Central memory CD8-positive, alpha-beta T cell (primary cell): ENCODE results near the gene ARHGEF2.
"Not testable (repeated sequence)": the region's sequence is repeated elsewhere in the genome, so short reads cannot be mapped to it uniquely, and the experiment has no call there.

Experiments used
- ATAC-seq: fragments of 150-1000 bp; cut with Tn5 transposase; replicated peaks from 2 replicates; pipeline ENCODE4 v1.10.0; 2022; ENCODE audit warnings: mild to moderate bottlenecking, moderate FRiP score, moderate number of reproducible peaks; ENCODE audit not compliant: poor library complexity, severe bottlenecking; ENCODE audit errors: extremely low read depth
- DNase-seq, 2 donors: peaks; one replicate each; pipeline ENCODE4 v3.0.0; 2021; ENCODE audit warnings: low spot score in 2 of 2
- H3K27ac Mint-ChIP-seq: one replicate; pipeline ENCODE4 v1.8.0; 2022; ENCODE audit warnings: low read depth, mild to moderate bottlenecking, moderate library complexity, mixed read lengths
- H3K27me3 Mint-ChIP-seq: one replicate; pipeline ENCODE4 v1.8.0; 2022; ENCODE audit warnings: mixed read lengths
- H3K36me3 Mint-ChIP-seq: one replicate; pipeline ENCODE4 v1.8.0; 2022; ENCODE audit warnings: mild to moderate bottlenecking, moderate library complexity, mixed read lengths; ENCODE audit not compliant: insufficient read depth
- H3K4me1 Mint-ChIP-seq: one replicate; pipeline ENCODE4 v1.8.0; 2022; ENCODE audit warnings: mixed read lengths
- H3K4me3 Mint-ChIP-seq: one replicate; pipeline ENCODE4 v1.8.0; 2022; ENCODE audit warnings: mild to moderate bottlenecking, moderate library complexity, mixed read lengths
- H3K9me3 Mint-ChIP-seq: one replicate; pipeline ENCODE4 v1.8.0; 2022; ENCODE audit warnings: mixed read lengths

The ARHGEF2 gene

GRCh38 chr1:156004843-156005584 lies 26.7 kb upstream of the ARHGEF2 start:
- peak overlapping the region; percentile 38 for H3K27ac Mint-ChIP-seq

GRCh38 chr1:156003923-156004188 lies 25.5 kb upstream of the ARHGEF2 start:
- no peaks in the 10 kb centered on the region for H3K9me3 Mint-ChIP-seq
- no peak overlapping the region for H3K4me3 Mint-ChIP-seq
- DNase-seq (no peak), ATAC-seq (no peak)
- H3K27me3 Mint-ChIP-seq = no peaks in the 10 kb centered on the region
- H3K36me3 Mint-ChIP-seq = peaks cover 20% of the 10 kb centered on the region
- peaks cover 33% of the 10 kb centered on the region for H3K4me1 Mint-ChIP-seq
- H3K27ac Mint-ChIP-seq = no peak overlapping the region

More at GRCh38 chr1:156004843-156005584, 26.7 kb upstream of the ARHGEF2 start:
- Mint-ChIP-seq H3K9me3 (no peaks in the 10 kb centered on the region), H3K27me3 (no peaks in the 10 kb centered on the region), H3K4me3 (peak overlapping the region; percentile 46), H3K36me3 (peaks cover 30% of the 10 kb centered on the region), H3K4me1 (peaks cover 33% of the 10 kb centered on the region)
- DNase-seq (peak in 1 of 2 donors; percentile 26), ATAC-seq (peak; percentile 91)

GRCh38 chr1:156002188-156002911 lies 24.0 kb upstream of the ARHGEF2 start:
- Mint-ChIP-seq H3K36me3 (peaks cover 9% of the 10 kb centered on the region), H3K27me3 (no peaks in the 10 kb centered on the region), H3K4me3 (no peak overlapping the region), H3K9me3 (no peaks in the 10 kb centered on the region), H3K4me1 (peaks cover 28% of the 10 kb centered on the region), H3K27ac (peak overlapping the region; percentile 65)
- ATAC-seq (no peak), DNase-seq (no peak)

DNA sequence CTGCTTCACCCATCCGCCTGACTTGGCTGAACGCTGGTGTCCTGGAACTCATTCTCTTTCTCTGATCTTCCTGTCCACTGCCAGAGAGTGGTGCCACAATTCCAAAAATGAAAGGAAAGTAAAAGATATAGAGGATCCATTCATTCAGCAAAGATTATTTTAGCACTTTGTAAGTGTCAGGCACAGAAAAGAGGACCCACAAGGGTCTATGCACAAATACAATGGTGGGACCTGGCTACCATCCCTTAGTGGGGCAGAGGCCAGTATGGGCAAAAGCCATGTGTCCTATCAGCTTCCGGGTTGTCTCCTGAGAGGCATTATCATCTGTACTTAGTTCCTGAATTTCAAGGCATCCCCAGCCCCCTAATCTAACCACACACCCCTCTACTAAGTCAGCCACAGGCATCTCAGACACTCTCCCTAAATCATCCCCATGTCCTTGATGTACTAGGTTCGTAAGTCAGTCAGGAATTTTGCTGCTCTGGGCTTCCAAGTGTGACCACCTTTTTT lies 23.4 kb upstream of the ARHGEF2 start:
- peak overlapping the region; percentile 65 for H3K27ac Mint-ChIP-seq

DNA sequence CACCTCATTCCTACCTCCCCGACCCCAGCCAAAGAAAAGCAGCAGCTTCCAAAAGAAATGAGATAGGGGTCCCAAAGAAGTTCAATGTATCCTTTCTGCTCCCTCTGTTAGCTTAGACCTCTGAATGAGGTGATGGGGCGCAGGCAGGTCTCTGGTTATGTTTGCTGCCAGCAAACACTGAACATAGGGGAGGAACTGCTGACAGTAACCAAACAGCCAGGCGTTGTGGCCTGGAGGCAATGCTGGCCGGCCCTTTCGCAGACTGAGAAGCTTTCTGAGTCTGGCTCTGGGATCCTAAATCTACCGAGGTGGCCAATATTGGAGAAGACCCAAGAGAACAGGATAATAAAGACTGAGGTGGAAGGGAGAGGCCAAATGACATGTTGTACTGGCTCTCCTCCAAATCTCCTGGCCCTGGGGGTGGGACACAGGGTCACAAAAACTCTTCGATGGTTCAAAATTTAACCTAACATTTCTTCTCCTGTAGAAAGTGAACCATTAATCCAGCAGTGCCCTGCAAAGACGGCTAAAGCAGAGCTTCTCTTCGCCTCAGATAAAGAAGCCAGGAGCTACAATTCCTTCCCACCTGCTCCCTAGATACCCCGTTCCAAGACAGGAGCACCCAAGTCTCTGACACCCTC lies 22.8 kb upstream of the ARHGEF2 start:
- H3K4me1 Mint-ChIP-seq = peaks cover 22% of the 10 kb centered on the region
- H3K36me3 Mint-ChIP-seq = peaks cover 3% of the 10 kb centered on the region
- no peak overlapping the region for H3K4me3 Mint-ChIP-seq
- H3K27ac Mint-ChIP-seq = peak overlapping the region; percentile 65
- no peak for ATAC-seq
- H3K9me3 Mint-ChIP-seq = no peaks in the 10 kb centered on the region
- H3K27me3 Mint-ChIP-seq = no peaks in the 10 kb centered on the region
- DNase-seq = no peak

More for the DNA sequence above, 23.4 kb upstream of the ARHGEF2 start:
- DNase-seq = no peak
- ATAC-seq = no peak
- H3K9me3 Mint-ChIP-seq = no peaks in the 10 kb centered on the region
- H3K4me1 Mint-ChIP-seq = peaks cover 26% of the 10 kb centered on the region
- H3K36me3 Mint-ChIP-seq = peaks cover 4% of the 10 kb centered on the region
- no peaks in the 10 kb centered on the region for H3K27me3 Mint-ChIP-seq
- no peak overlapping the region for H3K4me3 Mint-ChIP-seq

GRCh38 chr1:155999964-156000363 lies 21.6 kb upstream of the ARHGEF2 start:
- Mint-ChIP-seq H3K36me3 (no peaks in the 10 kb centered on the region), H3K4me3 (no peak overlapping the region), H3K9me3 (no peaks in the 10 kb centered on the region), H3K4me1 (peaks cover 15% of the 10 kb centered on the region), H3K27me3 (no peaks in the 10 kb centered on the region), H3K27ac (no peak overlapping the region)
- ATAC-seq (no peak), DNase-seq (no peak)

DNA sequence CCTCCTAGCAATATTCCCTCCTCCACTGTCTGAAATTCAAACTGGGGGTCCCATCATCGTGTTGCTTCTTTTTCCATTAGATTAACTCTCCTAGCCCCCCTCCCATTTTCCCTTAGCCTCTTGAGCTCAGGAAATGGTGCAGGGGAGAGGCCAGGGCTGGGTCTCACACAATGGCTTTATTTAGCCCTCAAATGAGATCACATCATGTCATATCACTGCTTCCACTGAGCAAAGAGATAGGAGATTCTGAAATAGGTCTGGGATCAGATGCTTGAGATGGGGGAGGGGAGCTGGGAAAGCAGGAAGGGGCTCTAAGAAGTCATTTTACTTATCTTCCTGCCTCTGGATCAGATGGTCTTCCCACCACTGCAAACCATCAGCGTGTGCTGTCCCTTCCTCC lies 17.8 kb upstream of the ARHGEF2 start:
- ATAC-seq = no peak
- H3K36me3 Mint-ChIP-seq = no peaks in the 10 kb centered on the region
- no peak overlapping the region for H3K4me3 Mint-ChIP-seq
- no peak for DNase-seq
- no peaks in the 10 kb centered on the region for H3K27me3 Mint-ChIP-seq
- no peaks in the 10 kb centered on the region for H3K9me3 Mint-ChIP-seq
- H3K27ac Mint-ChIP-seq = no peak overlapping the region
- H3K4me1 Mint-ChIP-seq = no peaks in the 10 kb centered on the region

GRCh38 chr1:155993595-155993994 lies 15.2 kb upstream of the ARHGEF2 start:
- no peaks in the 10 kb centered on the region for H3K27me3 Mint-ChIP-seq
- DNase-seq (no peak), ATAC-seq (no peak)
- no peaks in the 10 kb centered on the region for H3K36me3 Mint-ChIP-seq
- H3K9me3 Mint-ChIP-seq = no peaks in the 10 kb centered on the region
- no peak overlapping the region for H3K27ac Mint-ChIP-seq
- peaks cover 12% of the 10 kb centered on the region for H3K4me1 Mint-ChIP-seq
- no peak overlapping the region for H3K4me3 Mint-ChIP-seq

- Mint-ChIP-seq H3K4me1 (peaks cover 14% of the 10 kb centered on the region), H3K27ac (no peak overlapping the region), H3K4me3 (no peak overlapping the region), H3K9me3 (no peaks in the 10 kb centered on the region), H3K27me3 (no peaks in the 10 kb centered on the region), H3K36me3 (no peaks in the 10 kb centered on the region)
- DNase-seq (no peak), ATAC-seq (peak; percentile 29)
Measured at GRCh38 chr1:155990005-155990739, 11.8 kb upstream of the ARHGEF2 start.

- Mint-ChIP-seq H3K27me3 (no peaks in the 10 kb centered on the region), H3K36me3 (no peaks in the 10 kb centered on the region), H3K9me3 (no peaks in the 10 kb centered on the region)
Measured at GRCh38 chr1:155989242-155990004, 11.1 kb upstream of the ARHGEF2 start.

GRCh38 chr1:155984903-155985645 lies 6.7 kb upstream of the ARHGEF2 start:
- not testable (repeated sequence) for DNase-seq, H3K27me3 Mint-ChIP-seq, H3K27ac Mint-ChIP-seq, H3K36me3 Mint-ChIP-seq, H3K9me3 Mint-ChIP-seq, ATAC-seq, H3K4me3 Mint-ChIP-seq
- H3K4me1 Mint-ChIP-seq = peaks cover 55% of the 10 kb centered on the region

More at GRCh38 chr1:155989242-155990004, 11.1 kb upstream of the ARHGEF2 start:
- Mint-ChIP-seq H3K4me1 (peaks cover 16% of the 10 kb centered on the region), H3K27ac (no peak overlapping the region), H3K4me3 (peak overlapping the region; percentile 34)
- peak; percentile 76 to 79 for DNase-seq
- ATAC-seq = peak; percentile 94
